Activated naive CD8-positive, alpha-beta T cell (primary cell): ENCODE results near the gene CNGA2.
"Not testable (repeated sequence)": the region's sequence is repeated elsewhere in the genome, so short reads cannot be mapped to it uniquely, and the experiment has no call there.

ENCODE experiments used
- H3K27ac Mint-ChIP-seq: one replicate; pipeline ENCODE4 v1.8.0; 2021; ENCODE audit warnings: mixed read lengths
- H3K27me3 Mint-ChIP-seq: one replicate; pipeline ENCODE4 v1.8.0; 2021; ENCODE audit warnings: mixed read lengths
- H3K36me3 Mint-ChIP-seq: one replicate; pipeline ENCODE4 v1.8.0; 2021; ENCODE audit warnings: mixed read lengths
- H3K4me1 Mint-ChIP-seq: one replicate; pipeline ENCODE4 v1.8.0; 2021; ENCODE audit warnings: low read depth, mixed read lengths
- H3K4me3 Mint-ChIP-seq: one replicate; pipeline ENCODE4 v1.8.0; 2021; ENCODE audit warnings: mild to moderate bottlenecking, mixed read lengths
- H3K9me3 Mint-ChIP-seq: one replicate; pipeline ENCODE4 v1.8.0; 2021; ENCODE audit warnings: low read depth, mixed read lengths

The CNGA2 gene

GRCh38 chrX:151734446-151734845 lies at the start of gene CNGA2:
TSS of gene CNGA2 (plus strand) at chrX:151734746. CDS start at chrX:151738484, 3,738 bp downstream.
- Mint-ChIP-seq H3K4me1 (no peaks in the 10 kb centered on the region), H3K4me3 (no peak within 1 kb of the TSS)

GRCh38 chrX:151687635-151688034 lies 46.9 kb upstream of the CNGA2 start:
- Mint-ChIP-seq H3K9me3 (no peaks in the 10 kb centered on the region), H3K27me3 (no peaks in the 10 kb centered on the region), H3K4me3 (no peak overlapping the region), H3K27ac (no peak overlapping the region), H3K4me1 (no peaks in the 10 kb centered on the region), H3K36me3 (no peaks in the 10 kb centered on the region)

More at GRCh38 chrX:151734446-151734845, at the start of gene CNGA2:
- Mint-ChIP-seq H3K27ac (no peak within 1 kb of the TSS), H3K9me3 (no peaks in the 10 kb centered on the region), H3K36me3 (no peaks in the 10 kb centered on the region), H3K27me3 (peaks cover 4% of the 10 kb centered on the region)

- H3K9me3 Mint-ChIP-seq = no peaks in the 10 kb centered on the region
- H3K4me3 Mint-ChIP-seq = no peak overlapping the region
- no peak overlapping the region for H3K27ac Mint-ChIP-seq
- no peaks in the 10 kb centered on the region for H3K36me3 Mint-ChIP-seq
- peaks cover 6% of the 10 kb centered on the region for H3K27me3 Mint-ChIP-seq
- H3K4me1 Mint-ChIP-seq = no peaks in the 10 kb centered on the region
Measured at GRCh38 chrX:151688695-151689094, 45.9 kb upstream of the CNGA2 start.

- no peaks in the 10 kb centered on the region for H3K36me3 Mint-ChIP-seq
- no peaks in the 10 kb centered on the region for H3K4me1 Mint-ChIP-seq
- H3K27ac Mint-ChIP-seq = no peak overlapping the region
- H3K9me3 Mint-ChIP-seq = no peaks in the 10 kb centered on the region
- H3K27me3 Mint-ChIP-seq = peaks cover 9% of the 10 kb centered on the region
- no peak overlapping the region for H3K4me3 Mint-ChIP-seq
Measured at GRCh38 chrX:151692825-151693224, 41.7 kb upstream of the CNGA2 start.

GRCh38 chrX:151694121-151694520 lies 40.4 kb upstream of the CNGA2 start:
- Mint-ChIP-seq H3K9me3 (no peaks in the 10 kb centered on the region), H3K4me1 (no peaks in the 10 kb centered on the region), H3K27me3 (peaks cover 9% of the 10 kb centered on the region), H3K4me3 (no peak overlapping the region), H3K27ac (no peak overlapping the region), H3K36me3 (no peaks in the 10 kb centered on the region)

GRCh38 chrX:151694661-151695582 lies 39.6 kb upstream of the CNGA2 start, which contains the start of gene PRRG3:
TSS of gene PRRG3 (plus strand) at chrX:151695458. CDS start at chrX:151698815, 3,357 bp downstream.
- H3K27me3 Mint-ChIP-seq = peaks cover 9% of the 10 kb centered on the region
- no peak within 1 kb of the TSS for H3K4me3 Mint-ChIP-seq
- no peaks in the 10 kb centered on the region for H3K4me1 Mint-ChIP-seq
- H3K9me3 Mint-ChIP-seq = no peaks in the 10 kb centered on the region
- H3K36me3 Mint-ChIP-seq = no peaks in the 10 kb centered on the region
- H3K27ac Mint-ChIP-seq = no peak within 1 kb of the TSS

GRCh38 chrX:151695583-151696340 lies 38.8 kb upstream of the CNGA2 start:
- Mint-ChIP-seq H3K27ac (no peak overlapping the region), H3K36me3 (no peaks in the 10 kb centered on the region), H3K9me3 (no peaks in the 10 kb centered on the region), H3K4me3 (no peak overlapping the region), H3K4me1 (no peaks in the 10 kb centered on the region), H3K27me3 (peaks cover 9% of the 10 kb centered on the region)

GRCh38 chrX:151697082-151697481 lies 37.5 kb upstream of the CNGA2 start:
- H3K4me1 Mint-ChIP-seq, H3K4me3 Mint-ChIP-seq, H3K27me3 Mint-ChIP-seq, H3K27ac Mint-ChIP-seq, H3K9me3 Mint-ChIP-seq, H3K36me3 Mint-ChIP-seq: not testable (repeated sequence)

GRCh38 chrX:151697522-151697921 lies 37.0 kb upstream of the CNGA2 start:
- Mint-ChIP-seq H3K4me3 (no peak overlapping the region), H3K4me1 (no peaks in the 10 kb centered on the region), H3K36me3 (no peaks in the 10 kb centered on the region), H3K9me3 (no peaks in the 10 kb centered on the region), H3K27ac (no peak overlapping the region), H3K27me3 (peaks cover 9% of the 10 kb centered on the region)

- Mint-ChIP-seq H3K27ac (no peak overlapping the region), H3K36me3 (no peaks in the 10 kb centered on the region), H3K4me1 (no peaks in the 10 kb centered on the region), H3K9me3 (no peaks in the 10 kb centered on the region), H3K4me3 (no peak overlapping the region), H3K27me3 (peaks cover 6% of the 10 kb centered on the region)
Measured at GRCh38 chrX:151698485-151698884, 36.1 kb upstream of the CNGA2 start.

GRCh38 chrX:151699746-151700145 lies 34.8 kb upstream of the CNGA2 start:
- Mint-ChIP-seq H3K4me1 (no peaks in the 10 kb centered on the region), H3K27ac (no peak overlapping the region), H3K9me3 (no peaks in the 10 kb centered on the region), H3K36me3 (no peaks in the 10 kb centered on the region), H3K4me3 (no peak overlapping the region), H3K27me3 (peaks cover 3% of the 10 kb centered on the region)

GRCh38 chrX:151700581-151700980 lies 34.0 kb upstream of the CNGA2 start:
- Mint-ChIP-seq H3K4me3 (no peak overlapping the region), H3K27me3 (peaks cover 2% of the 10 kb centered on the region), H3K9me3 (no peaks in the 10 kb centered on the region), H3K4me1 (no peaks in the 10 kb centered on the region), H3K27ac (no peak overlapping the region), H3K36me3 (no peaks in the 10 kb centered on the region)

- Mint-ChIP-seq H3K9me3 (no peaks in the 10 kb centered on the region), H3K36me3 (no peaks in the 10 kb centered on the region), H3K4me3 (no peak overlapping the region), H3K4me1 (no peaks in the 10 kb centered on the region), H3K27me3 (no peaks in the 10 kb centered on the region), H3K27ac (no peak overlapping the region)
Measured at GRCh38 chrX:151701071-151701470, 33.5 kb upstream of the CNGA2 start.

GRCh38 chrX:151701531-151701930 lies 33.0 kb upstream of the CNGA2 start:
- Mint-ChIP-seq H3K27me3 (no peaks in the 10 kb centered on the region), H3K4me1 (no peaks in the 10 kb centered on the region), H3K9me3 (no peaks in the 10 kb centered on the region), H3K36me3 (no peaks in the 10 kb centered on the region), H3K27ac (no peak overlapping the region), H3K4me3 (no peak overlapping the region)

- H3K4me1 Mint-ChIP-seq = no peaks in the 10 kb centered on the region
- no peaks in the 10 kb centered on the region for H3K36me3 Mint-ChIP-seq
- no peaks in the 10 kb centered on the region for H3K9me3 Mint-ChIP-seq
- no peaks in the 10 kb centered on the region for H3K27me3 Mint-ChIP-seq
- no peak overlapping the region for H3K27ac Mint-ChIP-seq
- no peak overlapping the region for H3K4me3 Mint-ChIP-seq
Measured at GRCh38 chrX:151702026-151702714, 32.4 kb upstream of the CNGA2 start.
